MCF 10A (cell line): ENCODE measurements around the gene AVPI1. TPM values are rescaled to one million over a fixed set of nuclear protein-coding genes. Genes with fewer than 3 reads are reported as not detected.

ENCODE experiments used
- BruUV-seq: library from RNA; stranded (reverse); fragments of 400-500 nt; replicated peaks from 2 replicates; lab custom pipeline; 2021; lab: Mats Ljungman, UMichigan
- CTCF ChIA-PET: fragments of 300-600 bp; sonication (Branson Sonifier 250); formaldehyde crosslinking; extraction: SDS; loops from one replicate; lab custom pipeline; 2021; ENCODE audit warnings: antibody characterized with exemption, inconsistent platforms; lab: Yijun Ruan, JAX
- POLR2A ChIA-PET: fragments of 300-600, 350-650 bp; sonication (Branson Sonifier 250); formaldehyde crosslinking; extraction: SDS; loops from one replicate; lab custom pipeline; 2020; ENCODE audit warnings: antibody characterized with exemption, inconsistent platforms; lab: Yijun Ruan, JAX
- DNase-seq: peaks from one replicate; pipeline ENCODE4 v3.0.0-alpha.2; 2018; ENCODE audit not compliant: unreplicated experiment
- H3K27ac Mint-ChIP-seq: one replicate; pipeline ENCODE4 v1.8.0; 2022; ENCODE audit warnings: mild to moderate bottlenecking, low read depth, mixed read lengths; ENCODE audit not compliant: unreplicated experiment
- H3K27me3 Mint-ChIP-seq: one replicate; pipeline ENCODE4 v1.8.0; 2022; ENCODE audit warnings: mixed read lengths; ENCODE audit not compliant: insufficient read depth, unreplicated experiment
- H3K36me3 Mint-ChIP-seq: one replicate; pipeline ENCODE4 v1.8.0; 2022; ENCODE audit warnings: mild to moderate bottlenecking, moderate library complexity, mixed read lengths; ENCODE audit not compliant: insufficient read depth, unreplicated experiment
- H3K4me1 Mint-ChIP-seq: one replicate; pipeline ENCODE4 v1.8.0; 2022; ENCODE audit warnings: mixed read lengths; ENCODE audit not compliant: insufficient read depth, unreplicated experiment
- H3K4me3 Mint-ChIP-seq: one replicate; pipeline ENCODE4 v1.8.0; 2022; ENCODE audit warnings: mild to moderate bottlenecking, moderate library complexity, mixed read lengths; ENCODE audit not compliant: unreplicated experiment
- H3K9me3 Mint-ChIP-seq: one replicate; pipeline ENCODE4 v1.8.0; 2022; ENCODE audit warnings: mixed read lengths; ENCODE audit not compliant: unreplicated experiment
- intact Hi-C: fragments of 100-400 bp; cut with micrococcal nuclease; formaldehyde crosslinking; loops from 2 replicates; pipeline ENCODE4 v1.14.1; 2022
- total RNA-seq: library from RNA; stranded (reverse); gene quantifications from 2 replicates; pipeline ENCODE4 v1.2.3, GENCODE V29; 2022
- TF ChIP-seq, protein P1 (sequence below): fragments of 200-600 bp; IDR thresholded peaks from one replicate; pipeline ENCODE4 v1.8.0; 2022; ENCODE audit warnings: antibody characterized with exemption, mild to moderate bottlenecking; ENCODE audit not compliant: unreplicated experiment

Gene AVPI1
- total RNA-seq, 1 experiment from 2014 or later, result 305 TPM

DNA sequence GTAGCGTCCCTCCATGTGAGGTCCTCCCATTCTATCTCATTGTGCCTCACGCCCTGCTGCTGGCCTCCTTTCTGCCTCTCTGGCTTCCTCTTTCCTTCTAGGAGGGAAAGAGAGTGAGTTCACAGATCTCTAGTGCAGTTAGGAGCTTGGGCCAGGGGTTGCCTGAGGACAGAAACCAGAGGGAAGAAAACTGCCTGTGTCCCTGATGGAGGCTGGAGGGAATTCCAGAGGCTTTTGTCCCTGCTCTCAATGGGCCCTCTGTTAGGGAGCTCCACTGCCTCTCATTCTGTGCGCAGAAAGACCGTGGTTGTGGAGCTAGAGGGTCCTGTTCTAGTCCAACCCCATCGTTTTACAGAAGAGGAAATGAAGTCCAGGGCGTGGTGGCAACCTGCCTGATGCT lies 31.1 kb upstream of the AVPI1 start:
- BruUV-seq, result TSS peak; percentile 81
- DNase-seq, result no peak
- Mint-ChIP-seq H3K9me3 (no peaks in the 10 kb centered on the region), H3K27ac (peak overlapping the region; percentile 97), H3K4me3 (peak overlapping the region; percentile 70), H3K4me1 (peaks cover 57% of the 10 kb centered on the region), H3K27me3 (no peaks in the 10 kb centered on the region), H3K36me3 (peaks cover 36% of the 10 kb centered on the region)
- POLR2A ChIA-PET, result interaction anchor here (0.6 to 20.1 kb wide), 11 partner anchors 10 to 434 kb away, joined by 3 to 915 read pairs (median 5); partner anchors contain the start of genes AVPI1 and ZFYVE27
- intact Hi-C loops, result no loop called here
- CTCF ChIA-PET, result interaction anchor here (0.6 to 21.1 kb wide), 5 partner anchors 9 to 1913 kb away, joined by 3 to 847 read pairs (median 11); partner anchors contain the start of genes AVPI1 and ZFYVE27
- TF ChIP-seq, protein P1, sequence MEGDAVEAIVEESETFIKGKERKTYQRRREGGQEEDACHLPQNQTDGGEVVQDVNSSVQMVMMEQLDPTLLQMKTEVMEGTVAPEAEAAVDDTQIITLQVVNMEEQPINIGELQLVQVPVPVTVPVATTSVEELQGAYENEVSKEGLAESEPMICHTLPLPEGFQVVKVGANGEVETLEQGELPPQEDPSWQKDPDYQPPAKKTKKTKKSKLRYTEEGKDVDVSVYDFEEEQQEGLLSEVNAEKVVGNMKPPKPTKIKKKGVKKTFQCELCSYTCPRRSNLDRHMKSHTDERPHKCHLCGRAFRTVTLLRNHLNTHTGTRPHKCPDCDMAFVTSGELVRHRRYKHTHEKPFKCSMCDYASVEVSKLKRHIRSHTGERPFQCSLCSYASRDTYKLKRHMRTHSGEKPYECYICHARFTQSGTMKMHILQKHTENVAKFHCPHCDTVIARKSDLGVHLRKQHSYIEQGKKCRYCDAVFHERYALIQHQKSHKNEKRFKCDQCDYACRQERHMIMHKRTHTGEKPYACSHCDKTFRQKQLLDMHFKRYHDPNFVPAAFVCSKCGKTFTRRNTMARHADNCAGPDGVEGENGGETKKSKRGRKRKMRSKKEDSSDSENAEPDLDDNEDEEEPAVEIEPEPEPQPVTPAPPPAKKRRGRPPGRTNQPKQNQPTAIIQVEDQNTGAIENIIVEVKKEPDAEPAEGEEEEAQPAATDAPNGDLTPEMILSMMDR, result no peak

DNA sequence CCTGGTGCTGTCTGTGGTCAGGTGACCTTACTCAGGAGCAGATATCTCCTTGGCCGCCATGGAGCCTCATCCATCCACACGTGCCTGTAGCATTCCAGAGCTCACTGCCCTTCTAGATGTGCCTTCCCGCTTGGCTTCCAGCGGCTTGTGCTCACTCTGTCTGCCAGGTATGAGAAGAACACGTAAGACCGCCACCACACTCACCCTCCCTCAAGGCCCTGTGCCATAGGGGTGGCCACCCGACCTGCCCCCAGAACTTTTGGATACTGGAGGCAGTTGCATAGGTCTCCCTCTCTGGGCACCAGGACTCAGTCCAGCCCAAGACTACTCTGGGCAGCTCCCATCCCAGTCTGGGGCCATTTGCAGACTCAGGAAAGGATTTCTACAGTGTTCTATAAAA lies 30.6 kb upstream of the AVPI1 start:
- POLR2A ChIA-PET, result interaction anchor here (0.6 to 20.1 kb wide), 5 partner anchors 12 to 928 kb away, joined by 3 to 915 read pairs (median 12); partner anchors contain the start of genes AVPI1, PI4K2A and ZFYVE27
- DNase-seq, result no peak
- intact Hi-C loops, result no loop called here
- H3K9me3 Mint-ChIP-seq, result no peaks in the 10 kb centered on the region
- no TSS peak for BruUV-seq
- TF ChIP-seq, protein P1, result no peak
- H3K4me3 Mint-ChIP-seq, result peak overlapping the region; percentile 70
- peaks cover 62% of the 10 kb centered on the region for H3K4me1 Mint-ChIP-seq
- no peaks in the 10 kb centered on the region for H3K27me3 Mint-ChIP-seq
- H3K27ac Mint-ChIP-seq, result peak overlapping the region; percentile 97
- H3K36me3 Mint-ChIP-seq, result peaks cover 36% of the 10 kb centered on the region
- CTCF ChIA-PET, result interaction anchor here (0.7 to 21.1 kb wide), 7 partner anchors 9 to 75 kb away, joined by 4 to 847 read pairs (median 11); partner anchors contain the start of genes AVPI1 and ZFYVE27

DNA sequence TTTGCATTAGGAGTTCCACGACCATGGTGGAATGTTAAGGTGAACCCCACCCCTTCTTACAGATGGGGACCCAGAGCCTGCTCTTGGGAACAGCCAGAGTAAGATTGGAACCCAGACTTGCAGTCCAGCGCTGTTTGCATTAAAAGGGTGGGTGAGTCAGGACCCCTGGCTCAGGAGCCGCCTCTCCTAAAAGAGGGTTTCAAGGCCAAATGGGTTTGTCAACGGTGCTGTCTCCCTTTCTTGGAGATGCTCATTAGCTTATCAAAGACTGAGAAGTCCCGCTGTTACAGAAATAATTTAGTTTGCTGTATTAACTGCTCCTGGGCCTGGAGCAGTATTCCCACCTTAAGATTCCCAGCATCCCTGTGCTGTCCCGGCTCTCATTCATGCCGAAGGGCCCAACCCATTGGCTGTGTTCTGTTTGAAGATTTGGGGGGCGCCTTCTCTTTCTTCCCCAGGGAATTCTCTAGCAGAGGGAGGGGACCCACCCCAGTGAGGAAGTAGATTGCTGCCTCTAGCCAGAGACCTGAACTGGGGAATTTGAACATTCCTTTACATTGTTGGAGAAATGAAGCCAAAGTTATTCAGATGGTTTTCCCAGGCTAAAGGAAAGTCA lies 28.3 kb upstream of the AVPI1 start:
- no peak for DNase-seq
- H3K36me3 Mint-ChIP-seq, result peaks cover 34% of the 10 kb centered on the region
- TF ChIP-seq, protein P1, result no peak
- ChIA-PET CTCF (interaction anchor here (0.7 to 21.1 kb wide), 5 partner anchors 12 to 33 kb away, joined by 4 to 847 read pairs (median 5); partner anchors contain the start of genes AVPI1 and ZFYVE27), POLR2A (interaction anchor here (0.6 to 20.1 kb wide), 12 partner anchors 13 to 1944 kb away, joined by 3 to 915 read pairs (median 4); partner anchors contain the start of genes AVPI1, ENTPD7, PI4K2A and SLC25A28)
- H3K27me3 Mint-ChIP-seq, result no peaks in the 10 kb centered on the region
- H3K27ac Mint-ChIP-seq, result peak overlapping the region; percentile 92
- H3K4me3 Mint-ChIP-seq, result peak overlapping the region; percentile 97
- H3K4me1 Mint-ChIP-seq, result peaks cover 60% of the 10 kb centered on the region
- H3K9me3 Mint-ChIP-seq, result no peaks in the 10 kb centered on the region
- BruUV-seq, result TSS peak; percentile 49
- intact Hi-C loops, result no loop called here
